Testis (tissue), 3 donors: ENCODE measurements around the gene C11orf97. TPM values are rescaled to one million over a fixed set of nuclear protein-coding genes. Genes with fewer than 3 reads are reported as not detected.

Experiments used
- DNase-seq: peaks from one replicate; pipeline ENCODE4 v3.0.0-alpha.2; 2019
- H3K27ac ChIP-seq, 2 donors: fragments of 200-600 bp; sonication (generic); one replicate each; pipeline ENCODE4 v1.5.1; 2019
- H3K27me3 ChIP-seq: fragments of 200-600 bp; sonication (generic); one replicate; pipeline ENCODE4 v1.5.1; 2019
- H3K36me3 ChIP-seq: fragments of 200-600 bp; sonication (generic); one replicate; pipeline ENCODE4 v1.5.1; 2017; ENCODE audit warnings: low read depth; ENCODE audit errors: missing control alignments
- H3K4me1 ChIP-seq: fragments of 200-600 bp; sonication (generic); one replicate; pipeline ENCODE4 v1.5.1; 2019
- H3K4me3 ChIP-seq, 2 donors: fragments of 200-600 bp; sonication (generic); one replicate each; pipeline ENCODE4 v1.5.1; 2017 to 2019
- H3K9me3 ChIP-seq: fragments of 200-600 bp; sonication (generic); one replicate; pipeline ENCODE4 v1.5.1; 2017
- CTCF ChIP-seq, 3 experiments: fragments of 450-650 bp in 2 of 3; fragments of 200-600 bp in 1 of 3; sonication (generic) in 1 of 3; IDR thresholded peaks; one replicate each; pipeline ENCODE4 v1.5.1; 2016 to 2019; ENCODE audit warnings: antibody characterized with exemption in 3 of 3, mild to moderate bottlenecking in 2 of 3, moderate library complexity in 1 of 3
- POLR2A ChIP-seq: fragments of 450-650 bp; IDR thresholded peaks from one replicate; pipeline ENCODE4 v1.6.1; 2017; ENCODE audit warnings: antibody characterized with exemption, mild to moderate bottlenecking, moderate library complexity
- WGBS, 2 donors: methylation state at CpG; one replicate each; pipeline ENCODE4 v1.1.5; 2018; 5-methylcytosine and 5-hydroxymethylcytosine counted together
- intact Hi-C: fragments of 100-400 bp; cut with DNase I; formaldehyde crosslinking; loops from one replicate; pipeline ENCODE4 v1.15.1; 2023; ENCODE audit warnings: low total_unique reads
- polyA plus RNA-seq: library from polyadenylated mRNA; stranded (reverse); fragments of 350-450 nt; fragmentation: Illumina TruSeq; extraction: RNeasy Lipid Tissue Mini Kit (QIAGEN cat#74804); gene quantifications from one replicate; pipeline ENCODE4 v1.2.3, GENCODE V29; 2014; ENCODE audit warnings: low read depth, low replicate concordance; ENCODE audit not compliant: insufficient read depth
- total RNA-seq, 2 donors: library from RNA; depleted of rRNA; stranded (reverse); fragments of >200 nt; gene quantifications; one replicate each; pipeline ENCODE4 v1.2.3, GENCODE V29; 2016

C11orf97 gene
- total and polyA plus RNA-seq, 3 donors from 2014 or later: 6.4 to 25.2 (median 10.4) TPM

- Histone ChIP-seq H3K9me3 (no peaks in the 10 kb centered on the region), H3K36me3 (no peaks in the 10 kb centered on the region), H3K27me3 (no peaks in the 10 kb centered on the region), H3K27ac (no peak overlapping the region), H3K4me1 (no peaks in the 10 kb centered on the region), H3K4me3 (no peak overlapping the region)
- no peak for DNase-seq
- intact Hi-C loops: no loop called here
- no peak for TF ChIP-seq CTCF (IDR thresholded peaks at IDR 0.05)
- TF ChIP-seq POLR2A: no peak
These were observed 30.9 kb upstream of the C11orf97 start for GRCh38 chr11:94481342-94481741.

GRCh38 chr11:94486068-94486467, 26.2 kb upstream of the C11orf97 start:
- H3K36me3 ChIP-seq: no peaks in the 10 kb centered on the region
- WGBS, 2 donors: 85 to 88% methylated on average over 1 of the region's 1 CpG
- no peak overlapping the region for H3K4me3 ChIP-seq
- no peak for DNase-seq
- no peaks in the 10 kb centered on the region for H3K9me3 ChIP-seq
- no peaks in the 10 kb centered on the region for H3K27me3 ChIP-seq
- no peaks in the 10 kb centered on the region for H3K4me1 ChIP-seq
- H3K27ac ChIP-seq: no peak overlapping the region
- intact Hi-C loops: no loop called here
- TF ChIP-seq POLR2A (no peak), CTCF (IDR thresholded peaks at IDR 0.05) (no peak)

GRCh38 chr11:94493281-94494125, 18.8 kb upstream of the C11orf97 start, which contains the start of the genes ANKRD49 and MRE11:
Gene ANKRD49 (plus strand): TSS chr11:94493984. CDS start chr11:94496694, 2,710 bp downstream.
Gene MRE11 (minus strand): TSS chr11:94493844. CDS start chr11:94492801, 1,043 bp downstream.
- peaks cover 4% of the 10 kb centered on the region for H3K4me1 ChIP-seq
- peak within 1 kb of the TSS; percentile 88 to 92 for H3K4me3 ChIP-seq
- H3K27ac ChIP-seq: peak within 1 kb of the TSS; percentile 63 to 83
- H3K36me3 ChIP-seq: no peaks in the 10 kb centered on the region
- no peaks in the 10 kb centered on the region for H3K9me3 ChIP-seq
- intact Hi-C loops: no loop called here
- WGBS, 2 donors: 0% methylated on average over 30 to 55 of the region's 55 CpGs
- DNase-seq: peak; percentile 99
- H3K27me3 ChIP-seq: no peaks in the 10 kb centered on the region
- TF ChIP-seq CTCF (IDR thresholded peaks at IDR 0.05) (no peak), POLR2A (no peak)

- intact Hi-C loops: no loop called here
- Histone ChIP-seq H3K9me3 (no peaks in the 10 kb centered on the region), H3K36me3 (no peaks in the 10 kb centered on the region), H3K27me3 (no peaks in the 10 kb centered on the region), H3K4me1 (peaks cover 4% of the 10 kb centered on the region), H3K4me3 (peak overlapping the region; percentile 88 to 92), H3K27ac (peak overlapping the region; percentile 63 to 83)
- DNase-seq: no peak
- WGBS, 2 donors: 3% methylated on average over 6 to 19 of the region's 19 CpGs
- TF ChIP-seq CTCF (IDR thresholded peaks at IDR 0.05): no peak
- no peak for TF ChIP-seq POLR2A
These were observed 18.1 kb upstream of the C11orf97 start for GRCh38 chr11:94494126-94494680.
